Colonic mucosa (tissue), 4 donors: ENCODE measurements around the gene REM2. TPM values are rescaled to one million over a fixed set of nuclear protein-coding genes. Genes with fewer than 3 reads are reported as not detected.

Source experiments
- DNase-seq: peaks from one replicate; pipeline ENCODE4 v3.0.0-alpha.2; 2020
- H3K27ac ChIP-seq: fragments of 200-600 bp; one replicate; pipeline ENCODE4 v1.8.0; 2021
- H3K27me3 ChIP-seq: fragments of 200-600 bp; one replicate; pipeline ENCODE4 v1.8.0; 2021
- H3K36me3 ChIP-seq: fragments of 200-600 bp; one replicate; pipeline ENCODE4 v1.8.0; 2021
- H3K4me1 ChIP-seq: fragments of 200-600 bp; one replicate; pipeline ENCODE4 v1.8.0; 2021; ENCODE audit warnings: mild to moderate bottlenecking
- H3K4me3 ChIP-seq: fragments of 200-600 bp; one replicate; pipeline ENCODE4 v1.8.0; 2021
- H3K9ac ChIP-seq, 2 donors: one replicate each; pipeline ENCODE4 v1.7.0; 2013; ENCODE audit warnings: control low read depth in 2 of 2, low read depth in 2 of 2, low read length in 2 of 2
- H3K9me3 ChIP-seq: fragments of 200-600 bp; one replicate; pipeline ENCODE4 v1.8.0; 2021
- CTCF ChIP-seq: fragments of 200-600 bp; IDR thresholded peaks from one replicate; pipeline ENCODE4 v1.8.0; 2022; ENCODE audit warnings: antibody characterized with exemption, mild to moderate bottlenecking
- intact Hi-C: fragments of 100-400 bp; cut with DNase I; formaldehyde crosslinking; loops from one replicate; pipeline ENCODE4 v1.14.1; 2022
- total RNA-seq, 2 donors: library from RNA; stranded (reverse); fragmentation: NEBNext Ultra II Directional in 1 of 2; extraction: Animal tissue kit (Norgen Biotek cat#: 25700) in 1 of 2; gene quantifications; one replicate each; pipeline ENCODE4 v1.2.1, GENCODE V29; 2021
- donor health status: healthy.
- donor health status: DM: no; HTN: no; CAD: no.
- donor health status: DM: no; HTN: no; CAD: no.

The REM2 gene
- total RNA-seq, 2 donors from 2014 or later: 0.24 to 0.30 TPM

GRCh38 chr14:22875003-22875747 lies 7.8 kb upstream of the REM2 start:
- Histone ChIP-seq H3K9me3 (no peaks in the 10 kb centered on the region), H3K27ac (no peak overlapping the region), H3K4me1 (peaks cover 7% of the 10 kb centered on the region), H3K27me3 (no peaks in the 10 kb centered on the region), H3K4me3 (no peak overlapping the region), H3K9ac (no peak overlapping the region), H3K36me3 (peaks cover 37% of the 10 kb centered on the region)
- DNase-seq: no peak
- intact Hi-C loops: no loop called here
- no peak for TF ChIP-seq CTCF

GRCh38 chr14:22875748-22876319 lies 7.2 kb upstream of the REM2 start:
- no peak for DNase-seq
- Histone ChIP-seq H3K4me1 (peaks cover 7% of the 10 kb centered on the region), H3K9ac (no peak overlapping the region), H3K4me3 (no peak overlapping the region), H3K36me3 (peaks cover 37% of the 10 kb centered on the region), H3K27me3 (no peaks in the 10 kb centered on the region), H3K9me3 (no peaks in the 10 kb centered on the region), H3K27ac (no peak overlapping the region)
- intact Hi-C loops: no loop called here
- no peak for TF ChIP-seq CTCF

- Histone ChIP-seq H3K27me3 (no peaks in the 10 kb centered on the region), H3K4me1 (peaks cover 7% of the 10 kb centered on the region), H3K36me3 (peaks cover 37% of the 10 kb centered on the region), H3K4me3 (no peak overlapping the region), H3K9me3 (no peaks in the 10 kb centered on the region), H3K27ac (no peak overlapping the region), H3K9ac (no peak overlapping the region)
- intact Hi-C loops: no loop called here
- no peak for TF ChIP-seq CTCF
- DNase-seq: no peak
Measured at GRCh38 chr14:22877000-22877501, 6.0 kb upstream of the REM2 start.

DNA sequence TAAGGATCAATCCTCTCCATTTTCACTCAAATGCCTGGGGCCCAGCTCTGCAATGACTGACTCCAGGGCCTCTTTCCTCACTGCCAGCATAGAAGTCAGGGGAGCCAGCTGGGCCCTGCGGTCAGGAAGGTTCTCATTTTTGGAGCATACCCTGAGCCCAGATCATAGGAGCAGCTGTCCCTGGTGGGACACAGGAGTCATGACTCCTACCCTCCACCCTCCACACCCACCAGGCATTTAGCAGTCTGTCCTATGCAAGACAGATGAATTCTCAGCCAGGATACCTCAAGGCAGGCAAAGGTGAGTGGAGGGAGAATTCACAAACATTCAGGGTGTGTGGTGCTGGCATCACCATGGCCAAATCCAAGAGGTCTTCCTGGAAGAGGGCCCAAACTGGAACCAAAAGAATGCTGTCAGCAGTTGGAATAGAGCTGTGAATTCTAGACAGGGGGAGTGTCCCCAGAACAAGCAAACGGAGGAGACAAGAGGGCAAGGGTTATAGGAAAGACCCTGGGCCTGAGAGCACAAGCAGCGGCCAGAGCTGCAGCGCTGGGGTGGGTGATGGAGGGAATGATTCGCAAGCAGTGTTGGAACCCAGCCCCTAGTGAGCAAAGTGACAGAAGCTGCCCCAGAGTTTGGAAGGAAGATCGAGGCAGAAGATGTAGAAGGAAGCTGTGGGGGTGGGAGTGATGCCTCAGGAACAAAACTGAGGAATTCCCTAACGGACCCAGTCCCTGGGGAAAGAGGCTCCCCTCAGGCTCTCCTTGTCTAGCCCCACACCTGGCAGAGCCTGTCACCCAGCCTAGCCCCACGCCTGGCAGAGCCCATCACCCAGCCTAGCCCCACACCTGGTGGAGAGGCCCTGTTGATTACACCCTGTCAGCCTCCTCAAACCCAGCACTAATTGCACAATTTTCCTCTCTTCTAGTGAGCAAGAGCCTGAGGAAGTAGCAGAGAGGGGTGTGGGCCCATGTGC lies 4.5 kb upstream of the REM2 start:
- intact Hi-C loops: no loop called here
- no peak overlapping the region for H3K9ac ChIP-seq
- no peak overlapping the region for H3K4me3 ChIP-seq
- no peak for TF ChIP-seq CTCF
- peaks cover 37% of the 10 kb centered on the region for H3K36me3 ChIP-seq
- DNase-seq: no peak
- peaks cover 2% of the 10 kb centered on the region for H3K4me1 ChIP-seq
- no peaks in the 10 kb centered on the region for H3K27me3 ChIP-seq
- no peaks in the 10 kb centered on the region for H3K9me3 ChIP-seq
- H3K27ac ChIP-seq: no peak overlapping the region

- H3K27ac ChIP-seq: no peak overlapping the region
- no peaks in the 10 kb centered on the region for H3K9me3 ChIP-seq
- H3K4me3 ChIP-seq: no peak overlapping the region
- TF ChIP-seq CTCF: no peak
- no peak for DNase-seq
- intact Hi-C loops: no loop called here
- H3K27me3 ChIP-seq: no peaks in the 10 kb centered on the region
- no peak overlapping the region for H3K9ac ChIP-seq
- H3K36me3 ChIP-seq: peaks cover 8% of the 10 kb centered on the region
- no peaks in the 10 kb centered on the region for H3K4me1 ChIP-seq
Measured at GRCh38 chr14:22882064-22882463, 958 bp upstream of the REM2 start.
